IPS DF 19.7 (cell line): Measurements from ENCODE around the gene MINK1.
"Not testable (repeated sequence)": the region's sequence is repeated elsewhere in the genome, so short reads cannot be mapped to it uniquely, and the experiment has no call there.

Experiments used
- DNase-seq: peaks from one replicate; pipeline ENCODE4 v3.0.0-alpha.2; 2013; ENCODE audit warnings: low read depth, low spot score

Gene MINK1

GRCh38 chr17:4846635-4847390, 13.7 kb downstream of the MINK1 start:
- DNase-seq: no peak

- no peak for DNase-seq
Measured at GRCh38 chr17:4849011-4849536, 15.9 kb downstream of the MINK1 start.

- DNase-seq: no peak
Measured at GRCh38 chr17:4850246-4850645, 17.1 kb downstream of the MINK1 start.

GRCh38 chr17:4851084-4851483, 17.9 kb downstream of the MINK1 start:
- no peak for DNase-seq

- DNase-seq: no peak
Measured at GRCh38 chr17:4852567-4853207, 19.5 kb downstream of the MINK1 start.

GRCh38 chr17:4853208-4853671, 20.1 kb downstream of the MINK1 start:
- no peak for DNase-seq

- no peak for DNase-seq
Measured at GRCh38 chr17:4854111-4854681, 21.1 kb downstream of the MINK1 start.

GRCh38 chr17:4856271-4856936, 23.3 kb downstream of the MINK1 start:
- no peak for DNase-seq

GRCh38 chr17:4856937-4857314, 23.8 kb downstream of the MINK1 start:
- DNase-seq: no peak

- not testable (repeated sequence) for DNase-seq
Measured at GRCh38 chr17:4857347-4857746, 24.2 kb downstream of the MINK1 start.

- DNase-seq: no peak
Measured at GRCh38 chr17:4858068-4858881, 25.1 kb downstream of the MINK1 start.

- DNase-seq: no peak
Measured at GRCh38 chr17:4858882-4859260, 25.7 kb downstream of the MINK1 start.

GRCh38 chr17:4859816-4860625, 26.9 kb downstream of the MINK1 start:
- no peak for DNase-seq

GRCh38 chr17:4860651-4861050, 27.5 kb downstream of the MINK1 start:
- DNase-seq: no peak

GRCh38 chr17:4861052-4861451, 27.9 kb downstream of the MINK1 start:
- DNase-seq: no peak

- DNase-seq: no peak
Measured at GRCh38 chr17:4862720-4863119, 29.6 kb downstream of the MINK1 start.

- no peak for DNase-seq
Measured at GRCh38 chr17:4863321-4863720, 30.2 kb downstream of the MINK1 start.

- DNase-seq: not testable (repeated sequence)
Measured at GRCh38 chr17:4867535-4867934, 34.4 kb downstream of the MINK1 start.

- DNase-seq: not testable (repeated sequence)
Measured at GRCh38 chr17:4869058-4869998, 36.2 kb downstream of the MINK1 start.
